HUDEP-2 (cell line): ENCODE measurements around the gene HMSD.

Source experiments
- DNase-seq, 76 experiments: peaks; one replicate each; lab custom pipeline; 2025; ENCODE audit not compliant: unreplicated experiment in 76 of 76; lab: John Stamatoyannopoulos, UW

HMSD gene

GRCh38 chr18:63953811-63954210 lies 4.7 kb downstream of the HMSD start:
- DNase-seq: no peak

GRCh38 chr18:63956755-63957154 lies 7.7 kb downstream of the HMSD start:
- DNase-seq: no peak

GRCh38 chr18:63960891-63961290 lies 11.8 kb downstream of the HMSD start:
- DNase-seq: no peak

- no peak for DNase-seq
Measured at GRCh38 chr18:63961435-63961980, 12.4 kb downstream of the HMSD start.

- DNase-seq: no peak
Measured at GRCh38 chr18:63962137-63962536, 13.0 kb downstream of the HMSD start.

- DNase-seq: peak in 12 of 76 experiments; percentile 5 to 41 (median 16)
Measured at GRCh38 chr18:63963615-63964256, 14.6 kb downstream of the HMSD start.

- DNase-seq: no peak
Measured at GRCh38 chr18:63964908-63965307, 15.8 kb downstream of the HMSD start.

- no peak for DNase-seq
Measured at GRCh38 chr18:63965716-63966330, 16.7 kb downstream of the HMSD start.

GRCh38 chr18:63969942-63970808 lies 21.1 kb downstream of the HMSD start, which contains the start of gene SERPINB8:
TSS of gene SERPINB8 (plus strand) at chr18:63970081. CDS start at chr18:63978309, 8,228 bp downstream.
- no peak for DNase-seq

GRCh38 chr18:63970809-63971205 lies 21.7 kb downstream of the HMSD start:
- DNase-seq: no peak

- DNase-seq: no peak
Measured at GRCh38 chr18:63971320-63972001, 22.4 kb downstream of the HMSD start.

GRCh38 chr18:63972002-63972376 lies 22.9 kb downstream of the HMSD start:
- DNase-seq: no peak

GRCh38 chr18:63974991-63975390 lies 25.9 kb downstream of the HMSD start:
- peak in 3 of 76 experiments; percentile 0 to 2 (median 1) for DNase-seq

- no peak for DNase-seq
Measured at GRCh38 chr18:63975628-63976027, 26.5 kb downstream of the HMSD start.

- DNase-seq: no peak
Measured at GRCh38 chr18:63977040-63977439, 27.9 kb downstream of the HMSD start.

- peak in 20 of 76 experiments; percentile 1 to 42 (median 14) for DNase-seq
Measured at GRCh38 chr18:63979409-63979920, 30.4 kb downstream of the HMSD start.

- DNase-seq: no peak
Measured at GRCh38 chr18:63980027-63980426, 30.9 kb downstream of the HMSD start.

GRCh38 chr18:63980896-63981460 lies 31.9 kb downstream of the HMSD start:
- no peak for DNase-seq

GRCh38 chr18:63981719-63982118 lies 32.6 kb downstream of the HMSD start:
- no peak for DNase-seq

- no peak for DNase-seq
Measured at GRCh38 chr18:63982361-63982760, 33.3 kb downstream of the HMSD start.
